Measurements from ENCODE around the gene XRCC2.
"Not testable (repeated sequence)": the region's sequence is repeated elsewhere in the genome, so short reads cannot be mapped to it uniquely, and the experiment has no call there.

GRCh38 chr7:152646579-152646978 is 29.4 kb downstream of the XRCC2 start:
- not testable (repeated sequence) for TF ChIP-seq POLR2A (IDR thresholded peaks at IDR 0.05; ENCODE audit: control extremely low read depth in 1 of 2, low read depth in 2 of 2, low read length in 2 of 2); ASH2L (IDR thresholded peaks at IDR 0.05; ENCODE audit: low read length); CTCF (IDR thresholded peaks at IDR 0.05; ENCODE audit: control extremely low read depth in 1 of 3, insufficient read depth in 1 of 3, low read depth in 1 of 3, low read length in 3 of 3); MAX (IDR thresholded peaks at IDR 0.05); MAFK (IDR thresholded peaks at IDR 0.05; ENCODE audit: low read depth, low read length); SIX5 (IDR thresholded peaks at IDR 0.05; ENCODE audit: low read depth, low read length); RAD21 (IDR thresholded peaks at IDR 0.05 in 1 of 2, conservative IDR thresholded peaks at IDR 0.05 in 1 of 2; ENCODE audit: low read depth in 2 of 2, low read length in 2 of 2); JUN (IDR thresholded peaks at IDR 0.05; ENCODE audit: low read depth, low read length); TBP (IDR thresholded peaks at IDR 0.05; ENCODE audit: low read depth, low read length); ATF3 (IDR thresholded peaks at IDR 0.05; ENCODE audit: insufficient read depth, low read depth, low read length); BACH1 (IDR thresholded peaks at IDR 0.05; ENCODE audit: low read length); RFX5 (IDR thresholded peaks at IDR 0.05; ENCODE audit: borderline replicate concordance, low read depth, low read length); EGR1 (IDR thresholded peaks at IDR 0.05; ENCODE audit: borderline replicate concordance, low read depth, low read length)

Measured in H1 (cell line).